ENCODE data around the gene AGBL4. TPM values are rescaled to one million over a fixed set of nuclear protein-coding genes. Genes with fewer than 3 reads are reported as not detected.

Gene AGBL4
- polyA plus RNA-seq, 3 donors, result 0.05 TPM; not detected in 2

- no peak overlapping the region for H3K9ac ChIP-seq (ENCODE audit: insufficient read depth, low read length, poor library complexity, severe bottlenecking)
- peaks cover 0 to 2% (median 0%) of the 10 kb centered on the region in 3 donors for H3K27me3 Mint-ChIP-seq (ENCODE audit: low read depth in 3 of 3)
- intact Hi-C loops (cut with micrococcal nuclease), result no loop called here
Observed at GRCh38 chr1:49397086-49397485, 626.7 kb downstream of the AGBL4 start.

GRCh38 chr1:49394200-49394599 is 629.6 kb downstream of the AGBL4 start:
- Histone ChIP-seq H3K4me3 (replicated peaks in 1 of 3; ENCODE audit: low read depth in 2 of 3, low read length in 3 of 3) (no peak overlapping the region), H3K27ac (ENCODE audit: low read depth in 1 of 2, low read length in 2 of 2) (no peak overlapping the region), H4K20me1 (ENCODE audit: insufficient read depth, low read length) (no peaks in the 10 kb centered on the region), H3K9ac (ENCODE audit: insufficient read depth, low read length, poor library complexity, severe bottlenecking) (no peak overlapping the region), H3K36me3 (replicated peaks in 1 of 2; ENCODE audit: control insufficient read depth in 1 of 2, insufficient read depth in 2 of 2, low read length in 2 of 2) (no peaks in the 10 kb centered on the region), H3K9me3 (replicated peaks in 1 of 2; ENCODE audit: control insufficient read depth in 1 of 2, insufficient read depth in 1 of 2, low read length in 2 of 2) (no peaks in the 10 kb centered on the region), H3K4me1 (ENCODE audit: control insufficient read depth in 1 of 2, insufficient read depth in 2 of 2, low read length in 2 of 2) (no peaks in the 10 kb centered on the region), H2AFZ (ENCODE audit: insufficient read depth, low read depth, low read length, poor library complexity, severe bottlenecking) (no peak overlapping the region), H3K27me3 (ENCODE audit: control insufficient read depth in 2 of 2, insufficient read depth in 2 of 2, low read length in 2 of 2) (no peaks in the 10 kb centered on the region), H3K79me2 (ENCODE audit: insufficient read depth, low read length) (no peaks in the 10 kb centered on the region), H3K4me2 (replicated peaks; ENCODE audit: extremely low read depth, low read length, poor library complexity, severe bottlenecking) (no peak overlapping the region)
- Mint-ChIP-seq H3K4me1 (no peaks in the 10 kb centered on the region), H3K36me3 (no peaks in the 10 kb centered on the region), H3K9me3 (peaks cover 0 to 3% (median 0%) of the 10 kb centered on the region in 7 donors), H3K27ac (no peak overlapping the region), H3K27me3 (ENCODE audit: low read depth in 3 of 3) (peaks cover 0 to 3% (median 0%) of the 10 kb centered on the region in 3 donors), H3K4me3 (no peak overlapping the region)
- intact Hi-C loops (cut with micrococcal nuclease), result no loop called here
- no peak for TF ChIP-seq CTCF (IDR thresholded peaks at IDR 0.05)
- DNase-seq, result no peak
- WGBS (ENCODE audit: insufficient coverage), result no CpG with 5 or more reads among the region's 2 CpGs

More at GRCh38 chr1:49397086-49397485, 626.7 kb downstream of the AGBL4 start:
- Mint-ChIP-seq H3K4me1 (no peaks in the 10 kb centered on the region), H3K4me3 (no peak overlapping the region), H3K27ac (no peak overlapping the region), H3K9me3 (peaks cover 0 to 8% (median 1%) of the 10 kb centered on the region in 7 donors), H3K36me3 (no peaks in the 10 kb centered on the region)
- Histone ChIP-seq H4K20me1 (ENCODE audit: insufficient read depth, low read length) (no peaks in the 10 kb centered on the region), H3K79me2 (ENCODE audit: insufficient read depth, low read length) (no peaks in the 10 kb centered on the region), H3K4me2 (replicated peaks; ENCODE audit: extremely low read depth, low read length, poor library complexity, severe bottlenecking) (no peak overlapping the region), H3K27ac (ENCODE audit: low read depth in 1 of 2, low read length in 2 of 2) (no peak overlapping the region), H3K27me3 (ENCODE audit: control insufficient read depth in 2 of 2, insufficient read depth in 2 of 2, low read length in 2 of 2) (no peaks in the 10 kb centered on the region), H3K4me3 (replicated peaks in 1 of 3; ENCODE audit: low read depth in 2 of 3, low read length in 3 of 3) (no peak overlapping the region), H3K36me3 (replicated peaks in 1 of 2; ENCODE audit: control insufficient read depth in 1 of 2, insufficient read depth in 2 of 2, low read length in 2 of 2) (no peaks in the 10 kb centered on the region), H3K4me1 (ENCODE audit: control insufficient read depth in 1 of 2, insufficient read depth in 2 of 2, low read length in 2 of 2) (no peaks in the 10 kb centered on the region), H3K9me3 (replicated peaks in 1 of 2; ENCODE audit: control insufficient read depth in 1 of 2, insufficient read depth in 1 of 2, low read length in 2 of 2) (peaks cover 0 to 3% of the 10 kb centered on the region in 2 donors), H2AFZ (ENCODE audit: insufficient read depth, low read depth, low read length, poor library complexity, severe bottlenecking) (no peak overlapping the region)
- TF ChIP-seq CTCF (IDR thresholded peaks at IDR 0.05), result no peak
- no peak for DNase-seq
